Body of pancreas (tissue), 4 donors: ENCODE results near the gene UBL3. TPM values are rescaled to one million over a fixed set of nuclear protein-coding genes. Genes with fewer than 3 reads are reported as not detected.

Experiments
- ATAC-seq: fragments of 150-250 bp; one replicate; pipeline ENCODE4 v1.9.1; 2016
- DNase-seq, 4 donors: peaks; one replicate each; pipeline ENCODE4 v3.0.0-alpha.2; 2019
- H3K27ac ChIP-seq, 4 donors: fragments of 200-600 bp; sonication (generic); 1 replicate in 3 of 4; 2 replicates in 1 of 4; pipeline versions ENCODE4 v1.5.1 to v1.6.1; 2016 to 2019; ENCODE audit warnings: mild to moderate bottlenecking in 1 of 4, mixed read lengths in 1 of 4, moderate library complexity in 1 of 4
- H3K27me3 ChIP-seq, 2 donors: fragments of 200-600 bp; sonication (generic); one replicate each; pipeline ENCODE4 v1.6.0; 2016; ENCODE audit warnings: mild to moderate bottlenecking in 1 of 2
- H3K36me3 ChIP-seq, 2 donors: fragments of 200-600 bp; sonication (generic); replicated peaks in 1 of 2; 2 replicates each; pipeline ENCODE4 v1.5.1; 2016; ENCODE audit warnings: low read depth in 2 of 2; ENCODE audit not compliant: insufficient read depth in 1 of 2
- H3K4me1 ChIP-seq: fragments of 200-600 bp; sonication (generic); one replicate; pipeline ENCODE4 v1.6.0; 2016
- H3K4me3 ChIP-seq, 2 donors: fragments of 200-600 bp; sonication (generic); 1 replicate in 1 of 2; 2 replicates in 1 of 2; pipeline ENCODE4 v1.5.1; 2016 to 2019
- H3K9me3 ChIP-seq, 3 donors: fragments of 200-600 bp; sonication (generic); 1 replicate in 2 of 3; 2 replicates in 1 of 3; pipeline ENCODE4 v1.5.1; 2016
- POLR2A ChIP-seq, 3 donors: fragments of 450-650 bp; IDR thresholded peaks; one replicate each; pipeline ENCODE4 v1.6.1; 2016; ENCODE audit warnings: antibody characterized with exemption in 3 of 3, mild to moderate bottlenecking in 2 of 3
- WGBS, 2 donors: methylation state at CpG; one replicate each; pipeline ENCODE4 v1.1.5; 2017; 5-methylcytosine and 5-hydroxymethylcytosine counted together
- intact Hi-C: fragments of 100-400 bp; cut with DNase I; formaldehyde crosslinking; loops from one replicate; pipeline ENCODE4 v1.15.1; 2023
- total RNA-seq, 2 donors: library from RNA; depleted of rRNA; stranded (reverse); fragments of >200 nt; gene quantifications; one replicate each; pipeline ENCODE4 v1.1.0, GENCODE V29; 2016
- TF ChIP-seq, protein P1 (sequence below), 7 experiments: fragments of 450-650 bp in 4 of 7; fragments of 200-600 bp in 3 of 7; sonication (generic) in 3 of 7; IDR thresholded peaks; one replicate each; pipeline ENCODE4 v1.5.1; 2016 to 2019; ENCODE audit warnings: antibody characterized with exemption in 7 of 7

Gene UBL3
- total RNA-seq, 2 donors from 2014 or later = 20.4 to 33.2 TPM

- 19 to 20% methylated on average over 5 of the region's 5 CpGs for WGBS, 2 donors
- intact Hi-C loops = no loop called here
- ATAC-seq (peak; percentile 50), DNase-seq (peak in 1 of 4 donors; percentile 8)
- Histone ChIP-seq H3K4me1 (no peaks in the 10 kb centered on the region), H3K4me3 (no peak overlapping the region), H3K27me3 (no peaks in the 10 kb centered on the region), H3K36me3 (no peaks in the 10 kb centered on the region), H3K9me3 (no peaks in the 10 kb centered on the region), H3K27ac (no peak overlapping the region)
- TF ChIP-seq, protein P1, sequence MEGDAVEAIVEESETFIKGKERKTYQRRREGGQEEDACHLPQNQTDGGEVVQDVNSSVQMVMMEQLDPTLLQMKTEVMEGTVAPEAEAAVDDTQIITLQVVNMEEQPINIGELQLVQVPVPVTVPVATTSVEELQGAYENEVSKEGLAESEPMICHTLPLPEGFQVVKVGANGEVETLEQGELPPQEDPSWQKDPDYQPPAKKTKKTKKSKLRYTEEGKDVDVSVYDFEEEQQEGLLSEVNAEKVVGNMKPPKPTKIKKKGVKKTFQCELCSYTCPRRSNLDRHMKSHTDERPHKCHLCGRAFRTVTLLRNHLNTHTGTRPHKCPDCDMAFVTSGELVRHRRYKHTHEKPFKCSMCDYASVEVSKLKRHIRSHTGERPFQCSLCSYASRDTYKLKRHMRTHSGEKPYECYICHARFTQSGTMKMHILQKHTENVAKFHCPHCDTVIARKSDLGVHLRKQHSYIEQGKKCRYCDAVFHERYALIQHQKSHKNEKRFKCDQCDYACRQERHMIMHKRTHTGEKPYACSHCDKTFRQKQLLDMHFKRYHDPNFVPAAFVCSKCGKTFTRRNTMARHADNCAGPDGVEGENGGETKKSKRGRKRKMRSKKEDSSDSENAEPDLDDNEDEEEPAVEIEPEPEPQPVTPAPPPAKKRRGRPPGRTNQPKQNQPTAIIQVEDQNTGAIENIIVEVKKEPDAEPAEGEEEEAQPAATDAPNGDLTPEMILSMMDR (IDR thresholded peaks at IDR 0.05) = no peak
Observed at GRCh38 chr13:29737061-29737460, 113.4 kb downstream of the UBL3 start.

GRCh38 chr13:29733147-29733611 is 117.2 kb downstream of the UBL3 start:
- H3K36me3 ChIP-seq = no peaks in the 10 kb centered on the region
- no peak for TF ChIP-seq POLR2A (IDR thresholded peaks at IDR 0.05)
- TF ChIP-seq, protein P1 (IDR thresholded peaks at IDR 0.05) = no peak
- no peaks in the 10 kb centered on the region for H3K27me3 ChIP-seq
- WGBS, 2 donors = 52 to 71% methylated on average over 5 of the region's 5 CpGs
- no peaks in the 10 kb centered on the region for H3K4me1 ChIP-seq
- H3K27ac ChIP-seq = no peak overlapping the region
- no peak for ATAC-seq
- no peak for DNase-seq
- intact Hi-C loops = no loop called here
- H3K9me3 ChIP-seq = no peaks in the 10 kb centered on the region
- H3K4me3 ChIP-seq = no peak overlapping the region

- Histone ChIP-seq H3K27ac (no peak overlapping the region), H3K4me3 (no peak overlapping the region), H3K27me3 (no peaks in the 10 kb centered on the region), H3K9me3 (no peaks in the 10 kb centered on the region), H3K4me1 (no peaks in the 10 kb centered on the region), H3K36me3 (no peaks in the 10 kb centered on the region)
- no peak for DNase-seq
- TF ChIP-seq, protein P1 (IDR thresholded peaks at IDR 0.05) = no peak
- TF ChIP-seq POLR2A (IDR thresholded peaks at IDR 0.05) = no peak
- intact Hi-C loops = no loop called here
- WGBS, 2 donors = 42 to 63% methylated on average over 3 of the region's 3 CpGs
- no peak for ATAC-seq
Observed at GRCh38 chr13:29730253-29730652, 120.2 kb downstream of the UBL3 start.

- Histone ChIP-seq H3K27me3 (no peaks in the 10 kb centered on the region), H3K9me3 (no peaks in the 10 kb centered on the region), H3K4me3 (no peak overlapping the region), H3K27ac (no peak overlapping the region), H3K36me3 (no peaks in the 10 kb centered on the region), H3K4me1 (no peaks in the 10 kb centered on the region)
- ATAC-seq = no peak
- intact Hi-C loops = no loop called here
- TF ChIP-seq, protein P1 (IDR thresholded peaks at IDR 0.05) = no peak
- TF ChIP-seq POLR2A (IDR thresholded peaks at IDR 0.05) = no peak
- no peak for DNase-seq
- 71 to 78% methylated on average over 1 to 6 of the region's 6 CpGs for WGBS, 2 donors
Observed at GRCh38 chr13:29722415-29722814, 128.0 kb downstream of the UBL3 start.

GRCh38 chr13:29721766-29722165 is 128.7 kb downstream of the UBL3 start:
- TF ChIP-seq, protein P1 (IDR thresholded peaks at IDR 0.05) = no peak
- Histone ChIP-seq H3K4me1 (no peaks in the 10 kb centered on the region), H3K36me3 (no peaks in the 10 kb centered on the region), H3K9me3 (no peaks in the 10 kb centered on the region), H3K27ac (no peak overlapping the region), H3K27me3 (no peaks in the 10 kb centered on the region), H3K4me3 (no peak overlapping the region)
- intact Hi-C loops = no loop called here
- WGBS, 2 donors = 84 to 88% methylated on average over 11 to 13 of the region's 13 CpGs
- ATAC-seq (no peak), DNase-seq (no peak)
